Transverse colon (tissue), 4 donors: Measurements from ENCODE around the gene XRN1. TPM values are rescaled to one million over a fixed set of nuclear protein-coding genes. Genes with fewer than 3 reads are reported as not detected.
"Not testable (repeated sequence)": the region's sequence is repeated elsewhere in the genome, so short reads cannot be mapped to it uniquely, and the experiment has no call there.

Experiments used
- DNase-seq: peaks from one replicate; pipeline ENCODE4 v3.0.0-alpha.2; 2019
- H3K27ac ChIP-seq, 4 donors: fragments of 200-600 bp; sonication (generic); 2 replicates each; pipeline ENCODE4 v1.5.1; 2016 to 2018; ENCODE audit warnings: inconsistent platforms in 4 of 4
- H3K27me3 ChIP-seq: fragments of 200-600 bp; sonication (generic); 2 replicates; pipeline ENCODE4 v1.5.1; 2017; ENCODE audit warnings: inconsistent platforms
- H3K36me3 ChIP-seq, 4 donors: fragments of 200-600 bp; sonication (generic); 2 replicates each; pipeline ENCODE4 v1.5.1; 2017 to 2019; ENCODE audit warnings: inconsistent platforms in 4 of 4
- H3K4me1 ChIP-seq, 4 donors: fragments of 200-600 bp; sonication (generic); 2 replicates each; pipeline ENCODE4 v1.5.1; 2017 to 2020; ENCODE audit warnings: inconsistent platforms in 4 of 4
- H3K4me3 ChIP-seq, 4 donors: fragments of 200-600 bp; sonication (generic); 1 replicate in 1 of 4; 2 replicates in 3 of 4; pipeline versions ENCODE4 v1.5.1 to v1.6.1; 2017 to 2019; ENCODE audit warnings: inconsistent platforms in 4 of 4
- H3K9me3 ChIP-seq, 2 donors: fragments of 200-600 bp; sonication (generic); 2 replicates each; pipeline ENCODE4 v1.5.1; 2017 to 2019; ENCODE audit warnings: inconsistent platforms in 2 of 2
- EP300 ChIP-seq: sonication (generic); formaldehyde crosslinking; IDR thresholded peaks from one replicate; pipeline ENCODE4 v1.6.1; 2017; ENCODE audit warnings: antibody characterized with exemption, low read depth
- POLR2A ChIP-seq: fragments of 450-650 bp; IDR thresholded peaks from one replicate; pipeline ENCODE4 v1.6.1; 2016; ENCODE audit warnings: antibody characterized with exemption, mild to moderate bottlenecking, moderate library complexity
- POLR2AphosphoS5 ChIP-seq, 3 donors: sonication (generic); formaldehyde crosslinking; IDR thresholded peaks; one replicate each; pipeline ENCODE4 v1.6.1; 2016; ENCODE audit warnings: antibody characterized with exemption in 3 of 3
- WGBS, 2 donors: methylation state at CpG; one replicate each; pipeline ENCODE4 v1.1.5; 2018; ENCODE audit warnings: low coverage in 1 of 2; 5-methylcytosine and 5-hydroxymethylcytosine counted together
- in situ Hi-C, 4 donors: fragments of 200-750 bp; cut with MboI; loops; one replicate each; pipeline versions ENCODE4 v1.15.0 to v1.15.1; 2017; ENCODE audit warnings: low sequenced_read_pairs in 3 of 4, low pct_ligation_motif_present in 1 of 4, low pct_unique_long_range_greater_than_20kb in 1 of 4
- intact Hi-C: fragments of 100-400 bp; cut with DNase I; formaldehyde crosslinking; loops from one replicate; pipeline ENCODE4 v1.15.1; 2023; ENCODE audit warnings: low total_unique reads
- total RNA-seq, 4 donors: library from RNA; depleted of rRNA; stranded (reverse); fragments of >200 nt; gene quantifications; one replicate each; pipeline ENCODE4 v1.1.0, GENCODE V29; 2016
- TF ChIP-seq, protein P1 (sequence below), 5 experiments: fragments of 200-600 bp in 3 of 5; fragments of 450-650 bp in 2 of 5; sonication (generic) in 3 of 5; IDR thresholded peaks; 1 replicate in 2 of 5; 2 replicates in 3 of 5; pipeline ENCODE4 v1.5.1; 2016 to 2017; ENCODE audit warnings: antibody characterized with exemption in 5 of 5, inconsistent platforms in 3 of 5, mild to moderate bottlenecking in 2 of 5, moderate library complexity in 1 of 5

XRN1 gene
- total RNA-seq, 4 donors from 2014 or later, result 13.5 to 93.0 (median 52.1) TPM

- H3K4me3 ChIP-seq, result no peak overlapping the region
- peaks cover 0 to 59% (median 14%) of the 10 kb centered on the region in 4 donors for H3K36me3 ChIP-seq
- H3K4me1 ChIP-seq, result no peaks in the 10 kb centered on the region
- no peaks in the 10 kb centered on the region for H3K9me3 ChIP-seq
- in situ Hi-C loops, result no loop called here
- no peaks in the 10 kb centered on the region for H3K27me3 ChIP-seq
- no peak overlapping the region for H3K27ac ChIP-seq
- TF ChIP-seq POLR2AphosphoS5 (IDR thresholded peaks at IDR 0.05) (no peak), EP300 (no peak), POLR2A (no peak)
- TF ChIP-seq, protein P1, sequence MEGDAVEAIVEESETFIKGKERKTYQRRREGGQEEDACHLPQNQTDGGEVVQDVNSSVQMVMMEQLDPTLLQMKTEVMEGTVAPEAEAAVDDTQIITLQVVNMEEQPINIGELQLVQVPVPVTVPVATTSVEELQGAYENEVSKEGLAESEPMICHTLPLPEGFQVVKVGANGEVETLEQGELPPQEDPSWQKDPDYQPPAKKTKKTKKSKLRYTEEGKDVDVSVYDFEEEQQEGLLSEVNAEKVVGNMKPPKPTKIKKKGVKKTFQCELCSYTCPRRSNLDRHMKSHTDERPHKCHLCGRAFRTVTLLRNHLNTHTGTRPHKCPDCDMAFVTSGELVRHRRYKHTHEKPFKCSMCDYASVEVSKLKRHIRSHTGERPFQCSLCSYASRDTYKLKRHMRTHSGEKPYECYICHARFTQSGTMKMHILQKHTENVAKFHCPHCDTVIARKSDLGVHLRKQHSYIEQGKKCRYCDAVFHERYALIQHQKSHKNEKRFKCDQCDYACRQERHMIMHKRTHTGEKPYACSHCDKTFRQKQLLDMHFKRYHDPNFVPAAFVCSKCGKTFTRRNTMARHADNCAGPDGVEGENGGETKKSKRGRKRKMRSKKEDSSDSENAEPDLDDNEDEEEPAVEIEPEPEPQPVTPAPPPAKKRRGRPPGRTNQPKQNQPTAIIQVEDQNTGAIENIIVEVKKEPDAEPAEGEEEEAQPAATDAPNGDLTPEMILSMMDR (IDR thresholded peaks at IDR 0.05), result no peak
- intact Hi-C loops, result no loop called here
- DNase-seq, result no peak
Observed at GRCh38 chr3:142315083-142315482, 132.8 kb downstream of the XRN1 start.

- WGBS, 2 donors, result 90 to 93% methylated on average over 1 of the region's 1 CpG
- intact Hi-C loops, result no loop called here
- no peak for TF ChIP-seq POLR2A
- no peak for TF ChIP-seq POLR2AphosphoS5 (IDR thresholded peaks at IDR 0.05)
- TF ChIP-seq, protein P1 (IDR thresholded peaks at IDR 0.05), result no peak
- TF ChIP-seq EP300, result no peak
- in situ Hi-C loops, result no loop called here
- H3K9me3 ChIP-seq, result no peaks in the 10 kb centered on the region
- H3K27me3 ChIP-seq, result no peaks in the 10 kb centered on the region
- no peak overlapping the region for H3K27ac ChIP-seq
- no peaks in the 10 kb centered on the region for H3K4me1 ChIP-seq
- DNase-seq, result no peak
- H3K4me3 ChIP-seq, result no peak overlapping the region
- H3K36me3 ChIP-seq, result peaks cover 0 to 42% (median 8%) of the 10 kb centered on the region in 4 donors
Observed at GRCh38 chr3:142310439-142310838, 137.4 kb downstream of the XRN1 start.

DNA sequence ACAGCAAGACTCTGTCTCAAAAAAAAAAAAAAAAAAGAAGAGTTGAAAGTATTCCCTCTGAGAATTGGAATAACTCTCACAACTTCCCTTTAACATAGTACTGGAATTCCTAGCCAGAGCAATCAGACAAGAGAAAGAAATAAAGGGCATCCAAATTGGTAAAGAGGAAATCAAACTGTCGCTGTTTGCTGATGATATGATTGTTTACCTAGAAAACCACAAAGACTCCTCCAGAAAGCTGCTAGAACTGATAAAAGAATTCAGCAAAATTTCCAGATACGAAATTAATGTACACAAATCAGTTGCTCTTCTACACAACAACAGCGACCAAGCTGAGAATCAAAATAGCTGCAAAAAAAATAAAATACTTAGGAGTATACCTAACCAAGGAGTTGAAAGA, 145.0 kb downstream of the XRN1 start:
- WGBS, 2 donors, result 93 to 100% methylated on average over 3 of the region's 3 CpGs
- intact Hi-C loops, in situ Hi-C loops, H3K4me1 ChIP-seq, H3K27me3 ChIP-seq, DNase-seq, H3K4me3 ChIP-seq, H3K27ac ChIP-seq: not testable (repeated sequence)
- H3K9me3 ChIP-seq, result peaks cover 9 to 10% of the 10 kb centered on the region in 2 donors
- peaks cover 0 to 15% (median 0%) of the 10 kb centered on the region in 4 donors for H3K36me3 ChIP-seq

DNA sequence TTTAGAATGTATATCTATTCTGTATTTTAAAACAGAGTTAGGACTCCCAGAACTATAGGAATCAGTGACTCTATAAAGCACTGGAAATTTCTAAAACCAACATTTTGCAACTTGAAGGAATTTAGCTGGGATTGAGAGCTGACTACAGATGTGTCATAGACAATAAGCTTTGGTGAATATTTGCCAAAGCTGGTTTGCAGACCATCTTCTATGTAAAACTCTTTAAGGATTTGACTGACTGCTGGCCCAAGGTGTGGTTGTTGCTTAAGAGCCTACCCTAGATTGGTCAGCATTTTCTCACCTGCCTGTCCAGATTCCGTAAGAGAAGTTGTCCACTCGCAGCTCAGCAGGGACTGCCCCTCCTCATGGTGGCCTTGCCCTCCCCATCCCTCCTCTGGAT, 149.2 kb downstream of the XRN1 start:
- Histone ChIP-seq H3K27me3 (no peaks in the 10 kb centered on the region), H3K4me1 (no peaks in the 10 kb centered on the region), H3K27ac (no peak overlapping the region), H3K9me3 (peaks cover 0 to 1% of the 10 kb centered on the region in 2 donors), H3K36me3 (no peaks in the 10 kb centered on the region), H3K4me3 (no peak overlapping the region)
- TF ChIP-seq EP300 (no peak), POLR2AphosphoS5 (IDR thresholded peaks at IDR 0.05) (no peak)
- TF ChIP-seq, protein P1 (IDR thresholded peaks at IDR 0.05), result no peak
- in situ Hi-C loops (no loop called here), intact Hi-C loops (no loop called here)
- WGBS, 2 donors, result 100% methylated on average over 2 of the region's 2 CpGs; no CpG with 5 or more reads in 1 of the 2 donors
- DNase-seq, result no peak

DNA sequence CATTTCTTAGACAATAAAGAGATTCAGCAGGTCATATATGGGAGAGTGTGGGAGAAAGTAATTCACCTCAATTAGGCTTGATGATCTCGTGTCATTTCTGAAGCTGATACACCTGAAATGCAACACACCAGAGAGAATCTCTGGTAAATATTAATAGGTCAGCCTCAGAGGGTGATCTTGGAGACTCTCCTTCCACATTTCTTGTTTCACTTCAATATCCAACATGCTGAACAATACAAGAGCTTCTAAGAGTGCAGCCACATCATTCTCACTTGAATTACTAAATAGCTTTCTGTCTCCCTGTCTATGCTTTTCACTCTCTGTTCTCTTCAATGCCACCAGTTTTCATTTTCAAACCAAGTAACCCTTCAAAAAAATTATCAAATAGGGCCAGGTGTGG, 151.3 kb downstream of the XRN1 start:
- Histone ChIP-seq H3K9me3 (no peaks in the 10 kb centered on the region), H3K36me3 (no peaks in the 10 kb centered on the region), H3K27me3 (no peaks in the 10 kb centered on the region), H3K4me3 (no peak overlapping the region), H3K27ac (no peak overlapping the region), H3K4me1 (no peaks in the 10 kb centered on the region)
- no peak for TF ChIP-seq POLR2AphosphoS5 (IDR thresholded peaks at IDR 0.05)
- TF ChIP-seq EP300, result no peak
- TF ChIP-seq, protein P1 (IDR thresholded peaks at IDR 0.05), result no peak
- no peak for TF ChIP-seq POLR2A
- no peak for DNase-seq
- in situ Hi-C loops, result no loop called here
- intact Hi-C loops, result no loop called here
- WGBS, 2 donors, result 78 to 80% methylated on average over 1 of the region's 1 CpG
